IPS-NIHi7 (cell line): ENCODE data around the gene PRPF19.
A peak's percentile ranks its signal among the peaks of the same experiment; 100 is the strongest.

Source experiments
- DNase-seq: peaks from one replicate; pipeline ENCODE4 v3.0.0; 2012; ENCODE audit warnings: mixed read lengths; ENCODE audit errors: extremely low spot score

PRPF19 gene

GRCh38 chr11:60906132-60906972 is at the start of gene PRPF19:
Gene PRPF19 (minus strand): TSS chr11:60906585. CDS start chr11:60906382, 203 bp downstream.
- DNase-seq = peak; percentile 97

- no peak for DNase-seq
Measured at GRCh38 chr11:60955571-60955970, 49.2 kb upstream of the PRPF19 start.

GRCh38 chr11:60954421-60954820 is 48.0 kb upstream of the PRPF19 start:
- no peak for DNase-seq

- no peak for DNase-seq
Measured at GRCh38 chr11:60953781-60954180, 47.4 kb upstream of the PRPF19 start.

GRCh38 chr11:60952742-60953170 is 46.4 kb upstream of the PRPF19 start:
- no peak for DNase-seq

GRCh38 chr11:60951904-60952741 is 45.7 kb upstream of the PRPF19 start, which contains the start of gene SLC15A3:
Gene SLC15A3 (minus strand): TSS chr11:60952176. CDS start chr11:60951551, 625 bp downstream.
- DNase-seq = peak; percentile 54

GRCh38 chr11:60951606-60951903 is 45.2 kb upstream of the PRPF19 start:
- DNase-seq = peak; percentile 45

- DNase-seq = peak; percentile 24
Measured at GRCh38 chr11:60950933-60951605, 44.7 kb upstream of the PRPF19 start.

GRCh38 chr11:60950024-60950423 is 43.6 kb upstream of the PRPF19 start:
- no peak for DNase-seq

GRCh38 chr11:60948250-60948649 is 41.9 kb upstream of the PRPF19 start:
- DNase-seq = no peak

- no peak for DNase-seq
Measured at GRCh38 chr11:60947700-60948099, 41.3 kb upstream of the PRPF19 start.

- no peak for DNase-seq
Measured at GRCh38 chr11:60946601-60947264, 40.3 kb upstream of the PRPF19 start.

- DNase-seq = no peak
Measured at GRCh38 chr11:60945295-60945667, 38.9 kb upstream of the PRPF19 start.

GRCh38 chr11:60944490-60945294 is 38.3 kb upstream of the PRPF19 start:
- peak; percentile 45 for DNase-seq

GRCh38 chr11:60942970-60943565 is 36.7 kb upstream of the PRPF19 start:
- DNase-seq = no peak

- DNase-seq = no peak
Measured at GRCh38 chr11:60942219-60942618, 35.8 kb upstream of the PRPF19 start.

- DNase-seq = no peak
Measured at GRCh38 chr11:60941371-60942119, 35.2 kb upstream of the PRPF19 start.

GRCh38 chr11:60939855-60940254 is 33.5 kb upstream of the PRPF19 start:
- no peak for DNase-seq

- no peak for DNase-seq
Measured at GRCh38 chr11:60939301-60939700, 32.9 kb upstream of the PRPF19 start.

GRCh38 chr11:60938500-60938899 is 32.1 kb upstream of the PRPF19 start:
- DNase-seq = no peak
